ENCODE results near the gene P2RY8.

Gene P2RY8

DNA sequence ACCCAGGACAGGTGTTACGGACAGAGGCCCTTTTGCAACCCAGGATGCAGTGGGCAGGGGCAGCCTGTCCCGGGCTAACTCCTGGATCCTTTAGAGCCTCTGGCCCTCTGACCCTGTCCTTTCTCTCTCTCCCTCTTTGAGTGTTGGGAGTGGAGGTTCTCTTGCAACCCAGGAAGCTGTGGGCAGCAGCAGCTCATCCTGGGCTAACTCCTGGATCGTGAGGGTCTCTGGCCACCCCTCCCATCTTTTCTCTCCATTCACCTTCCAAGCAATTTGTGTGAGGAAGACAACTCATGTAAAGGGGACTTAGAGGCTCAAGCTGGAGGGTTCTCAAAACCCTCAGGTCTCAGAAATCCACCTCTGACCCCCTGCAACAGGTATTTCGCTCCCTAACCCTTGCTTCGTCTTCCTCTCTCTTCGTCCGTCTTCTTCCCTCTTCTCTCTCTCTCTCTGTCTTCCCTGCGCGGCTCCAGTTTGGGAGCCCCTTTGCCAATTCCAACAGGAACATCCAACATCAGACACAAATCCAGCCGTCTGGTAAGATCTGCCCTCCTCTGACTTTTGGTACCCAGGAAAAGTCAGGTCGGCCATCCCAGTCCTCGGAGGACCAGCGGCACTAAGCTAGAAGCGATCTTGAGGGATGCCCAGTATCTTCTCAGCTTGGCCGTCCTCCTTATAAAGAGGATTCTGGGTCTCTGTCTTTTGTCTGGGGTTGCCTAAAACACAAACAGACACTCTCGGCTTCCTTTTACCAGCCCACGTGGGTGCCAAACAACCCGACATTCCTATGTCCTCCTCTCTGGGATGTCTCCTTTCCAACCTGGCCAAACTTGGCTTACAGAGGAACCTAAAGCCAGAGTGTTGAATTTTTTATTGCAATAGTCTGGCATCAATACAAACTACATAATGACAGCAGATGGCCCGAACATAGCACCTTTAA is 92.2 kb downstream of the P2RY8 start:
- H3K4me3 ChIP-seq (ENCODE audit: low read length), result no peak overlapping the region
- TF ChIP-seq, protein P1, sequence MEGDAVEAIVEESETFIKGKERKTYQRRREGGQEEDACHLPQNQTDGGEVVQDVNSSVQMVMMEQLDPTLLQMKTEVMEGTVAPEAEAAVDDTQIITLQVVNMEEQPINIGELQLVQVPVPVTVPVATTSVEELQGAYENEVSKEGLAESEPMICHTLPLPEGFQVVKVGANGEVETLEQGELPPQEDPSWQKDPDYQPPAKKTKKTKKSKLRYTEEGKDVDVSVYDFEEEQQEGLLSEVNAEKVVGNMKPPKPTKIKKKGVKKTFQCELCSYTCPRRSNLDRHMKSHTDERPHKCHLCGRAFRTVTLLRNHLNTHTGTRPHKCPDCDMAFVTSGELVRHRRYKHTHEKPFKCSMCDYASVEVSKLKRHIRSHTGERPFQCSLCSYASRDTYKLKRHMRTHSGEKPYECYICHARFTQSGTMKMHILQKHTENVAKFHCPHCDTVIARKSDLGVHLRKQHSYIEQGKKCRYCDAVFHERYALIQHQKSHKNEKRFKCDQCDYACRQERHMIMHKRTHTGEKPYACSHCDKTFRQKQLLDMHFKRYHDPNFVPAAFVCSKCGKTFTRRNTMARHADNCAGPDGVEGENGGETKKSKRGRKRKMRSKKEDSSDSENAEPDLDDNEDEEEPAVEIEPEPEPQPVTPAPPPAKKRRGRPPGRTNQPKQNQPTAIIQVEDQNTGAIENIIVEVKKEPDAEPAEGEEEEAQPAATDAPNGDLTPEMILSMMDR (conservative IDR thresholded peaks at IDR 0.05; ENCODE audit: low read depth, low read length), result no peak
- no peak for DNase-seq (ENCODE audit: low read depth)

DNA sequence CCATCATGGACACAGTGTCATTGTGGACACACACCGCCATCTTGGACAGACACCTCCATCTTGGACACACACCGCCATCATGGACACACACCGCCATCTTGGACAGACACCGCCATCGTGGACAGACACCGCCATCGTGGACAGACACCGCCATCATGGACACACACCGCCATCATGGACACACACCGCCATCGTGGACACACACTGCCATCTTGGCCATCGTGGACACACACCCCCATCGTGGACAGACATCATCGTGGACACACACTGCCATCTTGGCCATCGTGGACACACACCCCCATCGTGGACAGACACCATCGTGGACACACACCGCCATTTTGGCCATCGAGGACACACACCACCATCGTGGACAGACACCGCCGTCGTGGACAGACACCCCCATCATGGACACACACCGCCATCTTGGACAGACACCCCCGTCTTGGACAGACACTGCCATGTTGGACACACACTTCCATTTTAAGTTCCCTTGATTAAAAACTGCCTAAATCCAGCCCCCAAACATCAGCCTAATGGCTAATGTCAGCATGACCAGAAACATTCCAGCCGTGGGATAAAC is 93.4 kb downstream of the P2RY8 start:
- TF ChIP-seq, protein P1 (conservative IDR thresholded peaks at IDR 0.05; ENCODE audit: low read depth, low read length), result no peak
- DNase-seq (ENCODE audit: low read depth), result no peak

DNA sequence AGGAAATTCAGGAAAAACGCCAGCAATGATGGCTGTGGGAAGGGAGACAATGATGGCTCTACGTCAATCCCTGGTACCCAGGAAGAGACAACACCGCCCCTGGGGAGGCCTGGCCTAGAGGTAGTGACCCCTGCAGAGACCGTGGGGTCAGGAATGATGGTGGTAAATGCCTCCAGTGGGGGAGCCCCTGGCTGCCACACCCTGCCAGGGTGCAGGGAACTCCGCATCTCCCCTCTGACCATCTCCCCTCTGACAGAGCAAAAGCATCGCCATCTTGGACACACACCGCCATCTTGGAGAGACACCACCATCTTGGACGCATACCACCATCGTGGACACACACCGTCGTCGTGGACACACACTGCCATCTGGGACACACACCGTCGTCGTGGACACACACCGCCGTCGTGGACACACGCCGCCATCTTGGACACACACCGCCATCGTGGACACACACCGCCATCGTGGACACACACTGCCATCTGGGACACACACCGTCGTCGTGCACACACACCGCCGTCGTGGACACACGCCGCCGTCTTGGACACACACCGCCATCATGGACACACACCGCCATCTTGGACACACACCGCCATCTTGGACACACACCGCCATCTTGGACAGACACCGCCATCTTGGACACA is 94.1 kb downstream of the P2RY8 start:
- H3K4me3 ChIP-seq (ENCODE audit: low read length), result no peak overlapping the region
- DNase-seq (ENCODE audit: low read depth), result no peak
- TF ChIP-seq, protein P1 (conservative IDR thresholded peaks at IDR 0.05; ENCODE audit: low read depth, low read length), result no peak

More for the DNA sequence above, 93.4 kb downstream of the P2RY8 start:
- H3K4me3 ChIP-seq (ENCODE audit: low read length), result no peak overlapping the region

DNA sequence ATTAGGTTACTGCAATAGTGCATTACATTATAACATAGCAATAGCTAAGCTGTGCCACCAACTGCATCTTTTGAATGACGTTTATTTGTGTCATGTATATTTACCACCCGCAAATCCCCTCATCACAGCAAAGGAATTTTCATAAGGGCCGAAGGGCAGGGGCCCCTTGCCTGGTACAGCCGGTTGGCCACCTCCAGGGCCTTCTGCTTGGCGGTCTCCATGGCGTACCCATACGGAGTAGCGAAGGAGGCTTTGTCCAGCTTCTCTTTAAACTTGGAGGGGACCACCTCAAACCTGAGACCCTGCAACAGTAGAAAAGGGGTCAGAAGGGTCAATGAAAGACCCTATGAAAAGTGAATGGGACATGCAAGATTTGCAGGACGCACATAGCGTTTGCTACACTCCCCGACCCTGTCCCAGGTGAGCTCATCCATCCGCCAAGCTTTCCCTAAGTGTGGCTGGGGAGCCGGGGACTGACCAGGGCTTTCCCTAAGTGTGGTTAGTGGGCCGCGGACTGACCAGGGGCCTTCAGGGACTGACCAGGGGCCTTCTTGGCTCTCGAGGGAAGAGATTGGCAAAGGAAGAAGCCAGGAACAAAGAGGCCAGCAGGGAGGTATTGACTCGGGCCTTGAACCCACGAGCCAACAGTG is 94.8 kb downstream of the P2RY8 start:
- TF ChIP-seq, protein P1 (conservative IDR thresholded peaks at IDR 0.05; ENCODE audit: low read depth, low read length), result no peak
- no peak overlapping the region for H3K4me3 ChIP-seq (ENCODE audit: low read length)
- DNase-seq (ENCODE audit: low read depth), result no peak

DNA sequence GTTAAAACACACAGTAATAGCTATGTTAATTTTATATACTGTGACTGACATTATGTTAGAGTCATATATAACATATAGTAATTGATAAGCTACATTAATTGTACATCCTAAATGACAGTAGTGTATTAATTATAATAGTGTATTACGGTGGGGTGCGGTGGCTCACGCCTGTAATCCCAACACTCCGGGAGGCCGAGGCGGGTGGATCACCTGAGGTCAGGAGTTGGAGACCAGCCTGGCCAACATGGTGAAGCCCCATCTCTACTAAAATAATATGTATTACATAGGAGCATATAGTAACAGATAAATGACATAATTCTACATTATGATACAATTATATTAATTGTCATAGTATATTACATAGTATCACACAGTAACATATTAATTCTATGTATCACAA is 96.5 kb downstream of the P2RY8 start:
- no peak for DNase-seq (ENCODE audit: low read depth)
- TF ChIP-seq, protein P1 (conservative IDR thresholded peaks at IDR 0.05; ENCODE audit: low read depth, low read length), result no peak

DNA sequence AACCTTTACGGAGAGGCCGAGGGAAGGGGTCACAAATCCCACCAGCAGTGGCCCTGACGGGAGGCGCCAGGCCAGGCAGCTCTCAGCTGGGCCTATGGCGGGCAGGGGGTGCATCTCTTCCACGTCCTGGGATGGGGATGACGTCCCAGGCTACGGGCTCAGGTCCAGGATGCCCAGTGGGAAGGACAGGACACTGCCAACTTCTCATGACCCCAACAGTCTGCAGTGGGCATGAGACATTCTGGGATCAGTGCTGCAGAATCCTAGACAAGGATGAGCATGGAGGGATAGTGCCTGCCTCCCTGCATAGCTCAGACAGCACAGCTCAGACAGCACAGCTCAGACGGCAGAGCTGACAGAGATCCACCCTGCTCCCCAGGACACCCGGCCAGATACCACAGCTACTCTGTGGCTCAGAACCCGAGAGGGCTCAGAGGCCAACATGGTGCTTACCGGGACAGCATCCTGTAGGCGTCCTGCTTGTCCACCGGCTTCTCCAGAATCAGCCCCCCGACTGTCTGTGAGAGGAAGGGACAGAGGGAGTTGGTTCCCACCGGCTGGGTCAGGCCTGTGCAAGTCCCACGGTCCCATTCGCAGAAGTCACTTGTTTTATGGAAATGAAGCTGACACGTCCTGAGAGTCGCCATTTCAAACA is 101.6 kb downstream of the P2RY8 start:
- no peak for DNase-seq (ENCODE audit: low read depth)
- no peak overlapping the region for H3K4me3 ChIP-seq (ENCODE audit: low read length)
- TF ChIP-seq, protein P1 (conservative IDR thresholded peaks at IDR 0.05; ENCODE audit: low read depth, low read length), result no peak

More for the DNA sequence above, 96.5 kb downstream of the P2RY8 start:
- no peak overlapping the region for H3K4me3 ChIP-seq (ENCODE audit: low read length)

Data from retinal pigment epithelial cell (primary cell).